Choroid plexus epithelial cell (primary cell): ENCODE results near the gene HOXC4.
"Not testable (repeated sequence)": the region's sequence is repeated elsewhere in the genome, so short reads cannot be mapped to it uniquely, and the experiment has no call there.

Source experiments
- DNase-seq: peaks from one replicate; pipeline ENCODE4 v3.0.0-alpha.2; 2010; ENCODE audit warnings: low read depth
- H3K4me3 ChIP-seq: 2 replicates; pipeline ENCODE4 v1.5.1; 2011; ENCODE audit warnings: low read depth, mild to moderate bottlenecking, control low read depth, low read length, moderate library complexity
- CTCF ChIP-seq: conservative IDR thresholded peaks from 2 replicates; pipeline ENCODE4 v1.5.1; 2011; ENCODE audit warnings: low read depth, mild to moderate bottlenecking, control low read depth, inconsistent platforms, low read length, moderate library complexity

HOXC4 gene

GRCh38 chr12:54081053-54081514 is 27.4 kb downstream of the HOXC4 start:
- not testable (repeated sequence) for H3K4me3 ChIP-seq, DNase-seq

- not testable (repeated sequence) for DNase-seq, H3K4me3 ChIP-seq
Measured at GRCh38 chr12:54081581-54082396, 28.2 kb downstream of the HOXC4 start.

- no peak overlapping the region for H3K4me3 ChIP-seq
- DNase-seq = peak; percentile 3
- TF ChIP-seq CTCF = no peak
Measured at GRCh38 chr12:54082397-54082892, 28.8 kb downstream of the HOXC4 start.

- H3K4me3 ChIP-seq, DNase-seq: not testable (repeated sequence)
Measured at GRCh38 chr12:54088011-54088410, 34.4 kb downstream of the HOXC4 start.

- not testable (repeated sequence) for H3K4me3 ChIP-seq, DNase-seq
Measured at GRCh38 chr12:54089465-54089864, 35.8 kb downstream of the HOXC4 start.

GRCh38 chr12:54090312-54090711 is 36.7 kb downstream of the HOXC4 start:
- not testable (repeated sequence) for H3K4me3 ChIP-seq, DNase-seq

- H3K4me3 ChIP-seq, DNase-seq: not testable (repeated sequence)
Measured at GRCh38 chr12:54092943-54093342, 39.3 kb downstream of the HOXC4 start.

- not testable (repeated sequence) for H3K4me3 ChIP-seq, DNase-seq
Measured at GRCh38 chr12:54095928-54096327, 42.3 kb downstream of the HOXC4 start.

- not testable (repeated sequence) for H3K4me3 ChIP-seq, DNase-seq
Measured at GRCh38 chr12:54098644-54099043, 45.0 kb downstream of the HOXC4 start.

- H3K4me3 ChIP-seq, DNase-seq: not testable (repeated sequence)
Measured at GRCh38 chr12:54100588-54100987, 47.0 kb downstream of the HOXC4 start.

GRCh38 chr12:54102223-54102622 is 48.6 kb downstream of the HOXC4 start:
- not testable (repeated sequence) for H3K4me3 ChIP-seq, DNase-seq

- H3K4me3 ChIP-seq, DNase-seq: not testable (repeated sequence)
Measured at GRCh38 chr12:54103827-54104226, 50.2 kb downstream of the HOXC4 start.
